Suprapubic skin (tissue), 4 donors: ENCODE data around the gene OR2F2. TPM values are rescaled to one million over a fixed set of nuclear protein-coding genes. Genes with fewer than 3 reads are reported as not detected.

Experiments
- DNase-seq, 2 donors: peaks; one replicate each; pipeline ENCODE4 v3.0.0-alpha.2; 2019; ENCODE audit warnings: low spot score in 2 of 2
- H3K27ac ChIP-seq: fragments of 200-600 bp; sonication (generic); one replicate; pipeline ENCODE4 v1.5.1; 2019
- H3K27me3 ChIP-seq: fragments of 200-600 bp; sonication (generic); one replicate; pipeline ENCODE4 v1.5.1; 2019
- H3K36me3 ChIP-seq: fragments of 200-600 bp; sonication (generic); one replicate; pipeline ENCODE4 v1.5.1; 2019
- H3K4me1 ChIP-seq: fragments of 200-600 bp; sonication (generic); one replicate; pipeline ENCODE4 v1.5.1; 2019
- H3K4me3 ChIP-seq: fragments of 200-600 bp; sonication (generic); one replicate; pipeline ENCODE4 v1.5.1; 2019; ENCODE audit warnings: mild to moderate bottlenecking
- H3K9me3 ChIP-seq: fragments of 200-600 bp; sonication (generic); one replicate; pipeline ENCODE4 v1.5.1; 2019
- EP300 ChIP-seq: sonication (generic); formaldehyde crosslinking; IDR thresholded peaks from one replicate; pipeline ENCODE4 v1.6.1; 2017; ENCODE audit warnings: antibody characterized with exemption
- POLR2A ChIP-seq, 2 donors: fragments of 450-650 bp; IDR thresholded peaks; one replicate each; pipeline ENCODE4 v1.6.1; 2017; ENCODE audit warnings: antibody characterized with exemption in 2 of 2, mild to moderate bottlenecking in 2 of 2, moderate library complexity in 2 of 2
- POLR2AphosphoS5 ChIP-seq, 3 donors: sonication (generic); formaldehyde crosslinking; IDR thresholded peaks; one replicate each; pipeline ENCODE4 v1.6.1; 2017; ENCODE audit warnings: antibody characterized with exemption in 3 of 3
- WGBS: methylation state at CpG from one replicate; pipeline ENCODE4 v1.1.5; 2018; 5-methylcytosine and 5-hydroxymethylcytosine counted together
- total RNA-seq, 4 donors: library from RNA; depleted of rRNA; stranded (reverse); fragments of >200 nt; gene quantifications; one replicate each; pipeline ENCODE4 v1.1.0, GENCODE V29; 2016
- TF ChIP-seq, protein P1 (sequence below), 2 donors: fragments of 200-600 bp in 1 of 2; fragments of 450-650 bp in 1 of 2; sonication (generic) in 1 of 2; IDR thresholded peaks; one replicate each; pipeline ENCODE4 v1.5.1; 2016 to 2019; ENCODE audit warnings: antibody characterized with exemption in 2 of 2, mild to moderate bottlenecking in 1 of 2, moderate library complexity in 1 of 2

Gene OR2F2
- total RNA-seq, 4 donors from 2014 or later: not detected

DNA sequence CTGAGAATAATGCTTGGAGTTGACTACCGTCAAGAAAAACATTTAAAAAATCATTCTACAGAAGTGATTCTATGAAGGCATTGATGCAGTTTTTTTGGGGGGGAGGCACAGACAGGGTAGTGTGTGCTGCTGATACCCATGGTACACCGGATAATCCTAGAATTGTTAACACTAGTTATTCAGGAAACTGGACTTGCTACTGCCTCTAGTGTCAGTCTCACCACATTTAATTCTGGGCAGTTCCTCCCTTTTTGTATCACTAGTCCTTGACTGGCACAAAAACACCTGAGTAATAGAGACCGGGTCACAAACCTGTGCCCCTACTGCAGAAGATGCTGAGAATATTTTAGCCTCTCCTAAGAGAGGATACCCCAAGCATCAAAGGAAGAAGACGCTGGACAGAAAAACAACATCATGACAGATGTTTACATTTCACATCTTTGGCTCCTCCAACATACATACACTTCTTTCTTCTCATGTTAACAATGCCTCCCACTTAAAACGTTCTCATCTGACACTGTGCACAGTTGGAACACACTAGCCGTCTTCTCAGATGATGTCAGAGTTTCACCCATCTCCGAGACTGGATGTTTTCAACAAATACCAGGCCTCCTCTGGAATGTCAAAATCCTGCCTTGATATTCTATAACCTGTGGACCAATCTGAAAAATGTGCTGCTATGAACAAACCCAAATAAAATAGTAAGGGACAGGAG is 19.9 kb upstream of the OR2F2 start:
- DNase-seq: no peak
- H3K4me1 ChIP-seq: no peaks in the 10 kb centered on the region
- no peaks in the 10 kb centered on the region for H3K9me3 ChIP-seq
- TF ChIP-seq POLR2A (IDR thresholded peaks at IDR 0.05) (no peak), EP300 (no peak), POLR2AphosphoS5 (IDR thresholded peaks at IDR 0.05) (no peak)
- TF ChIP-seq, protein P1, sequence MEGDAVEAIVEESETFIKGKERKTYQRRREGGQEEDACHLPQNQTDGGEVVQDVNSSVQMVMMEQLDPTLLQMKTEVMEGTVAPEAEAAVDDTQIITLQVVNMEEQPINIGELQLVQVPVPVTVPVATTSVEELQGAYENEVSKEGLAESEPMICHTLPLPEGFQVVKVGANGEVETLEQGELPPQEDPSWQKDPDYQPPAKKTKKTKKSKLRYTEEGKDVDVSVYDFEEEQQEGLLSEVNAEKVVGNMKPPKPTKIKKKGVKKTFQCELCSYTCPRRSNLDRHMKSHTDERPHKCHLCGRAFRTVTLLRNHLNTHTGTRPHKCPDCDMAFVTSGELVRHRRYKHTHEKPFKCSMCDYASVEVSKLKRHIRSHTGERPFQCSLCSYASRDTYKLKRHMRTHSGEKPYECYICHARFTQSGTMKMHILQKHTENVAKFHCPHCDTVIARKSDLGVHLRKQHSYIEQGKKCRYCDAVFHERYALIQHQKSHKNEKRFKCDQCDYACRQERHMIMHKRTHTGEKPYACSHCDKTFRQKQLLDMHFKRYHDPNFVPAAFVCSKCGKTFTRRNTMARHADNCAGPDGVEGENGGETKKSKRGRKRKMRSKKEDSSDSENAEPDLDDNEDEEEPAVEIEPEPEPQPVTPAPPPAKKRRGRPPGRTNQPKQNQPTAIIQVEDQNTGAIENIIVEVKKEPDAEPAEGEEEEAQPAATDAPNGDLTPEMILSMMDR (IDR thresholded peaks at IDR 0.05): no peak
- no peak overlapping the region for H3K27ac ChIP-seq
- H3K36me3 ChIP-seq: no peaks in the 10 kb centered on the region
- H3K4me3 ChIP-seq: no peak overlapping the region
- 77% methylated on average over 7 of the region's 7 CpGs for WGBS
- no peaks in the 10 kb centered on the region for H3K27me3 ChIP-seq

- H3K4me3 ChIP-seq: no peak overlapping the region
- no peaks in the 10 kb centered on the region for H3K4me1 ChIP-seq
- no peak overlapping the region for H3K27ac ChIP-seq
- H3K9me3 ChIP-seq: no peaks in the 10 kb centered on the region
- no peak for DNase-seq
- TF ChIP-seq POLR2AphosphoS5 (IDR thresholded peaks at IDR 0.05) (no peak), EP300 (no peak), POLR2A (IDR thresholded peaks at IDR 0.05) (no peak)
- TF ChIP-seq, protein P1 (IDR thresholded peaks at IDR 0.05): no peak
- H3K36me3 ChIP-seq: no peaks in the 10 kb centered on the region
- no peaks in the 10 kb centered on the region for H3K27me3 ChIP-seq
- WGBS: 40% methylated on average over 1 of the region's 1 CpG
Measured at GRCh38 chr7:143924851-143925250, 10.2 kb upstream of the OR2F2 start.

- Histone ChIP-seq H3K9me3 (no peaks in the 10 kb centered on the region), H3K36me3 (no peaks in the 10 kb centered on the region), H3K27me3 (no peaks in the 10 kb centered on the region), H3K4me3 (no peak overlapping the region), H3K4me1 (no peaks in the 10 kb centered on the region), H3K27ac (no peak overlapping the region)
- no peak for TF ChIP-seq POLR2A (IDR thresholded peaks at IDR 0.05)
- TF ChIP-seq EP300: no peak
- no peak for TF ChIP-seq POLR2AphosphoS5 (IDR thresholded peaks at IDR 0.05)
- TF ChIP-seq, protein P1 (IDR thresholded peaks at IDR 0.05): no peak
- 98% methylated on average over 1 of the region's 1 CpG for WGBS
- DNase-seq: no peak
Measured at GRCh38 chr7:143929224-143929920, 5.7 kb upstream of the OR2F2 start.

- Histone ChIP-seq H3K4me3 (no peak overlapping the region), H3K27me3 (no peaks in the 10 kb centered on the region), H3K27ac (no peak overlapping the region), H3K9me3 (no peaks in the 10 kb centered on the region), H3K36me3 (no peaks in the 10 kb centered on the region), H3K4me1 (no peaks in the 10 kb centered on the region)
- DNase-seq: no peak
- no peak for TF ChIP-seq EP300
- no peak for TF ChIP-seq POLR2AphosphoS5 (IDR thresholded peaks at IDR 0.05)
- TF ChIP-seq, protein P1 (IDR thresholded peaks at IDR 0.05): no peak
- TF ChIP-seq POLR2A (IDR thresholded peaks at IDR 0.05): no peak
Measured at GRCh38 chr7:143931739-143932138, 3.3 kb upstream of the OR2F2 start.
